ENCODE data around the gene ZNF277. TPM values are rescaled to one million over a fixed set of nuclear protein-coding genes. Genes with fewer than 3 reads are reported as not detected.

ZNF277 gene
- total RNA-seq, 4 donors from 2014 or later, result 14.4 to 44.9 (median 21.4) TPM

- H3K27me3 ChIP-seq, result no peaks in the 10 kb centered on the region
- no peaks in the 10 kb centered on the region for H3K4me1 ChIP-seq
- DNase-seq, result peak in 1 of 2 donors; percentile 40
- no peak for TF ChIP-seq POLR2A (IDR thresholded peaks at IDR 0.05)
- peak overlapping the region in 1 of 2 donors; percentile 82 for H3K27ac ChIP-seq
- intact Hi-C loops (cut with DNase I; ENCODE audit: low total_unique reads), result no loop called here
- H3K9me3 ChIP-seq, result no peaks in the 10 kb centered on the region
- H3K36me3 ChIP-seq, result no peaks in the 10 kb centered on the region
- H3K4me3 ChIP-seq, result no peak overlapping the region
These were observed 3.7 kb upstream of the ZNF277 start for GRCh38 chr7:112202816-112203215.

- Histone ChIP-seq H3K9me3 (no peaks in the 10 kb centered on the region), H3K27me3 (no peaks in the 10 kb centered on the region), H3K36me3 (no peaks in the 10 kb centered on the region), H3K27ac (peak overlapping the region in 1 of 2 donors; percentile 82), H3K4me1 (no peaks in the 10 kb centered on the region), H3K4me3 (no peak overlapping the region)
- intact Hi-C loops (cut with DNase I; ENCODE audit: low total_unique reads), result no loop called here
- no peak for DNase-seq
- TF ChIP-seq POLR2A (IDR thresholded peaks at IDR 0.05), result no peak
These were observed 3.1 kb upstream of the ZNF277 start for GRCh38 chr7:112203365-112203739.

- H3K27ac ChIP-seq, result peak overlapping the region; percentile 82 to 85
- no peak for TF ChIP-seq POLR2A (IDR thresholded peaks at IDR 0.05)
- TF ChIP-seq CTCF (IDR thresholded peaks at IDR 0.05), result no peak
- intact Hi-C loops (cut with DNase I; ENCODE audit: low total_unique reads), result no loop called here
These were observed 1.8 kb upstream of the ZNF277 start for GRCh38 chr7:112204499-112205342.

GRCh38 chr7:112205343-112206237, 905 bp upstream of the ZNF277 start:
- Histone ChIP-seq H3K4me1 (no peaks in the 10 kb centered on the region), H3K36me3 (no peaks in the 10 kb centered on the region), H3K4me3 (peak overlapping the region; percentile 87 to 94), H3K27me3 (no peaks in the 10 kb centered on the region), H3K9me3 (no peaks in the 10 kb centered on the region), H3K27ac (peak overlapping the region; percentile 82 to 85)
- no peak for TF ChIP-seq POLR2A (IDR thresholded peaks at IDR 0.05)
- DNase-seq, result peak; percentile 54 to 57
- intact Hi-C loops (cut with DNase I; ENCODE audit: low total_unique reads), result no loop called here

More at GRCh38 chr7:112204499-112205342, 1.8 kb upstream of the ZNF277 start:
- Histone ChIP-seq H3K27me3 (no peaks in the 10 kb centered on the region), H3K4me3 (peak overlapping the region; percentile 87 to 94), H3K36me3 (no peaks in the 10 kb centered on the region), H3K4me1 (no peaks in the 10 kb centered on the region), H3K9me3 (no peaks in the 10 kb centered on the region)
- DNase-seq, result no peak

- no peaks in the 10 kb centered on the region for H3K27me3 ChIP-seq
- H3K9me3 ChIP-seq, result no peaks in the 10 kb centered on the region
- no peaks in the 10 kb centered on the region for H3K4me1 ChIP-seq
- TF ChIP-seq POLR2A (IDR thresholded peaks at IDR 0.05) (no peak), CTCF (IDR thresholded peaks at IDR 0.05) (no peak)
- H3K27ac ChIP-seq, result peak overlapping the region; percentile 64 to 85
- DNase-seq, result peak in 1 of 2 donors; percentile 30
- H3K36me3 ChIP-seq, result no peaks in the 10 kb centered on the region
- peak overlapping the region; percentile 87 to 94 for H3K4me3 ChIP-seq
- intact Hi-C loops (cut with DNase I; ENCODE audit: low total_unique reads), result no loop called here
These were observed 597 bp downstream of the ZNF277 start for GRCh38 chr7:112206991-112207592.

GRCh38 chr7:112207765-112208164, 1.3 kb downstream of the ZNF277 start:
- Histone ChIP-seq H3K4me1 (no peaks in the 10 kb centered on the region), H3K9me3 (no peaks in the 10 kb centered on the region), H3K36me3 (no peaks in the 10 kb centered on the region), H3K27ac (no peak overlapping the region), H3K4me3 (no peak overlapping the region), H3K27me3 (no peaks in the 10 kb centered on the region)
- TF ChIP-seq CTCF (IDR thresholded peaks at IDR 0.05) (no peak), POLR2A (IDR thresholded peaks at IDR 0.05) (no peak)
- intact Hi-C loops (cut with DNase I; ENCODE audit: low total_unique reads), result no loop called here
- DNase-seq, result no peak
